ENCODE results near the gene MTERF2. TPM values are rescaled to one million over a fixed set of nuclear protein-coding genes. Genes with fewer than 3 reads are reported as not detected.
"Not testable (repeated sequence)": the region's sequence is repeated elsewhere in the genome, so short reads cannot be mapped to it uniquely, and the experiment has no call there.

Gene MTERF2
- total and polyA plus RNA-seq, 10 of the 15 experiments (the other 5 are each of a cell fraction or from before 2014, with no cell fraction given) = 2.1 to 9.8 (median 6.7) TPM

- TF ChIP-seq, protein P1, sequence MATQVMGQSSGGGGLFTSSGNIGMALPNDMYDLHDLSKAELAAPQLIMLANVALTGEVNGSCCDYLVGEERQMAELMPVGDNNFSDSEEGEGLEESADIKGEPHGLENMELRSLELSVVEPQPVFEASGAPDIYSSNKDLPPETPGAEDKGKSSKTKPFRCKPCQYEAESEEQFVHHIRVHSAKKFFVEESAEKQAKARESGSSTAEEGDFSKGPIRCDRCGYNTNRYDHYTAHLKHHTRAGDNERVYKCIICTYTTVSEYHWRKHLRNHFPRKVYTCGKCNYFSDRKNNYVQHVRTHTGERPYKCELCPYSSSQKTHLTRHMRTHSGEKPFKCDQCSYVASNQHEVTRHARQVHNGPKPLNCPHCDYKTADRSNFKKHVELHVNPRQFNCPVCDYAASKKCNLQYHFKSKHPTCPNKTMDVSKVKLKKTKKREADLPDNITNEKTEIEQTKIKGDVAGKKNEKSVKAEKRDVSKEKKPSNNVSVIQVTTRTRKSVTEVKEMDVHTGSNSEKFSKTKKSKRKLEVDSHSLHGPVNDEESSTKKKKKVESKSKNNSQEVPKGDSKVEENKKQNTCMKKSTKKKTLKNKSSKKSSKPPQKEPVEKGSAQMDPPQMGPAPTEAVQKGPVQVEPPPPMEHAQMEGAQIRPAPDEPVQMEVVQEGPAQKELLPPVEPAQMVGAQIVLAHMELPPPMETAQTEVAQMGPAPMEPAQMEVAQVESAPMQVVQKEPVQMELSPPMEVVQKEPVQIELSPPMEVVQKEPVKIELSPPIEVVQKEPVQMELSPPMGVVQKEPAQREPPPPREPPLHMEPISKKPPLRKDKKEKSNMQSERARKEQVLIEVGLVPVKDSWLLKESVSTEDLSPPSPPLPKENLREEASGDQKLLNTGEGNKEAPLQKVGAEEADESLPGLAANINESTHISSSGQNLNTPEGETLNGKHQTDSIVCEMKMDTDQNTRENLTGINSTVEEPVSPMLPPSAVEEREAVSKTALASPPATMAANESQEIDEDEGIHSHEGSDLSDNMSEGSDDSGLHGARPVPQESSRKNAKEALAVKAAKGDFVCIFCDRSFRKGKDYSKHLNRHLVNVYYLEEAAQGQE (IDR thresholded peaks at IDR 0.05; ENCODE audit: low read depth, low read length) = no peak
- no peak for TF ChIP-seq SREBF1 (IDR thresholded peaks at IDR 0.05; ENCODE audit: low read length)
- no peak for TF ChIP-seq NR2C1 (IDR thresholded peaks at IDR 0.05)
- no peak for TF ChIP-seq RUNX3 (IDR thresholded peaks at IDR 0.05; ENCODE audit: low read length)
Observed at GRCh38 chr12:107026806-107027635, 40.1 kb upstream of the MTERF2 start (continued).

DNA sequence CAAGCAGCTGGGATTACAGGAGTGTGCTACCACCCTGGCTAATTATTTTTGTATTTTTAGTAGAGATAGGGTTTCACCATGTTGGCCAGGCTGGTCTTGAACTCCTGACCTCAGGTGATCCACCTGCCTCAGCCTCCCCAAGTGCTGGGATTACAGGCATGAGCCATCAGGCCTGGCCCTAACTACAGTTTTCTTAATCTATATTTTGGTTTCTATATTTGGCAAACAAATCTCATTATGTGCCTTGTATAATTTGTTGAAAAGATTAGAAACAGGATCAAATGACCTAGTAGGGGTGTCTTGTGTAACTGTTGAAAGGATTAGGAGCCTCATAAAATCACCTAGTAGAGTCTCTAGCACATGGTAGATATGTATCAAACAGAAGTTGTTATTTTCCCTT lies 39.4 kb upstream of the MTERF2 start:
- H3K4me3 ChIP-seq; intact Hi-C loops (cut with micrococcal nuclease; ENCODE audit: unreplicated experiment); BruUV-seq (replicated peaks): not testable (repeated sequence)

More for the DNA sequence above, 39.4 kb upstream of the MTERF2 start:
- RAD21 ChIA-PET (ENCODE audit: unreplicated experiment); POLR2A ChIA-PET; H3K9ac ChIP-seq (ENCODE audit: control insufficient read depth, insufficient read depth, low read length); H3K36me3 ChIP-seq (ENCODE audit: control insufficient read depth in 2 of 2, insufficient read depth in 2 of 2, low read length in 1 of 2); DNase-seq (ENCODE audit: low read depth, low spot score); FAIRE-seq; H3K27ac ChIP-seq (ENCODE audit: control insufficient read depth, insufficient read depth); SMC1A ChIA-PET (ENCODE audit: uncharacterized antibody, unreplicated experiment); H3K4me2 ChIP-seq (ENCODE audit: control insufficient read depth, insufficient read depth); H3K4me1 ChIP-seq (ENCODE audit: control insufficient read depth, insufficient read depth, low read length); ATAC-seq; H4K20me1 ChIP-seq (ENCODE audit: control insufficient read depth, insufficient read depth); H3K27me3 ChIP-seq (replicated peaks in 1 of 2; ENCODE audit: control insufficient read depth in 2 of 2, insufficient read depth in 2 of 2, low read length in 1 of 2); CTCF ChIA-PET; H2AFZ ChIP-seq (ENCODE audit: control insufficient read depth, low read depth, low read length); H3K9me3 ChIP-seq (replicated peaks; ENCODE audit: control insufficient read depth, insufficient read depth, low read length); H3K79me2 ChIP-seq (ENCODE audit: control insufficient read depth, insufficient read depth, low read length); in situ Hi-C loops (cut with MboI): not testable (repeated sequence)

All from GM12878 (cell line).